ENCODE results near the gene MAGOH. TPM values are rescaled to one million over a fixed set of nuclear protein-coding genes. Genes with fewer than 3 reads are reported as not detected.
A peak's percentile ranks its signal among the peaks of the same experiment; 100 is the strongest.

The MAGOH gene
- total and polyA plus RNA-seq, 9 of the 15 experiments (the other 6 are each of a cell fraction or from before 2014, with no cell fraction given): 102 to 342 (median 135) TPM

GRCh38 chr1:53238197-53239155, at the start of gene MAGOH (continued):
- no peak for TF ChIP-seq PPARD (CRISPR knock-in tag; IDR thresholded peaks at IDR 0.05)
- TF ChIP-seq TAF1 (IDR thresholded peaks at IDR 0.05; ENCODE audit: control insufficient read depth, extremely low read depth, insufficient read depth, low read length, severe bottlenecking): peak; percentile 93
- peak; percentile 99 for TF ChIP-seq C11orf30 (IDR thresholded peaks at IDR 0.05; ENCODE audit: low read depth)
- TF ChIP-seq SAFB2 (IDR thresholded peaks at IDR 0.05; ENCODE audit: borderline replicate concordance, low read depth, low read length, severe bottlenecking): no peak
- no peak for TF ChIP-seq ZNF311 (CRISPR knock-in tag; IDR thresholded peaks at IDR 0.05)
- TF ChIP-seq RFX1 (IDR thresholded peaks at IDR 0.05): no peak
- peak; percentile 50 for TF ChIP-seq FOXP1 (CRISPR knock-in tag; IDR thresholded peaks at IDR 0.05)
- no peak for TF ChIP-seq MCM5 (IDR thresholded peaks at IDR 0.05; ENCODE audit: low read depth)
- TF ChIP-seq ID3 (CRISPR knock-in tag; IDR thresholded peaks at IDR 0.05): no peak
- TF ChIP-seq ID3 (tag; IDR thresholded peaks at IDR 0.05): peak; percentile 64; the same call in 1 of the 2 replicates
- no peak for TF ChIP-seq DLX4 (CRISPR knock-in tag; IDR thresholded peaks at IDR 0.05)
- peak; percentile 48 to 76; a peak in 2 of 4 replicates for TF ChIP-seq MAZ (CRISPR knock-in tag; conservative IDR thresholded peaks at IDR 0.05 in 1 of 2, IDR thresholded peaks at IDR 0.05 in 1 of 2)
- no peak for TF ChIP-seq ZBTB49 (CRISPR knock-in tag; IDR thresholded peaks at IDR 0.05; ENCODE audit: borderline replicate concordance)
- TF ChIP-seq KDM4B (IDR thresholded peaks at IDR 0.05; ENCODE audit: borderline replicate concordance in 2 of 2, low read depth in 1 of 2): peak in 1 of 2 experiments; percentile 89; a peak in 2 of 4 replicates
- TF ChIP-seq BRF1 (IDR thresholded peaks at IDR 0.05; ENCODE audit: borderline replicate concordance, extremely low read depth, insufficient read length): no peak
- peak; percentile 95 for TF ChIP-seq POLR2G (IDR thresholded peaks at IDR 0.05; ENCODE audit: low read depth, low read length)
- TF ChIP-seq FIP1L1 (IDR thresholded peaks at IDR 0.05; ENCODE audit: low read depth, low read length, poor library complexity, severe bottlenecking): peak; percentile 60
- TF ChIP-seq GMEB1 (CRISPR knock-in tag; IDR thresholded peaks at IDR 0.05): peak; percentile 86
- peak; percentile 87 to 96 for TF ChIP-seq MNT (conservative IDR thresholded peaks at IDR 0.05)

Data from K562 (cell line).